DMS114 treated with DMSO at 0.1 percent for 48 hours (cell line): ENCODE data around the gene LMAN1L.

Experiments
- DNase-seq: peaks from one replicate; lab custom pipeline; 2025; ENCODE audit not compliant: unreplicated experiment; lab: John Stamatoyannopoulos, UW

Gene LMAN1L

GRCh38 chr15:74793135-74794028 lies 19.3 kb upstream of the LMAN1L start:
- no peak for DNase-seq

- DNase-seq = no peak
Measured at GRCh38 chr15:74794248-74794969, 18.2 kb upstream of the LMAN1L start.

GRCh38 chr15:74794970-74795349 lies 17.7 kb upstream of the LMAN1L start:
- no peak for DNase-seq

GRCh38 chr15:74795966-74796625 lies 16.5 kb upstream of the LMAN1L start:
- DNase-seq = no peak

DNA sequence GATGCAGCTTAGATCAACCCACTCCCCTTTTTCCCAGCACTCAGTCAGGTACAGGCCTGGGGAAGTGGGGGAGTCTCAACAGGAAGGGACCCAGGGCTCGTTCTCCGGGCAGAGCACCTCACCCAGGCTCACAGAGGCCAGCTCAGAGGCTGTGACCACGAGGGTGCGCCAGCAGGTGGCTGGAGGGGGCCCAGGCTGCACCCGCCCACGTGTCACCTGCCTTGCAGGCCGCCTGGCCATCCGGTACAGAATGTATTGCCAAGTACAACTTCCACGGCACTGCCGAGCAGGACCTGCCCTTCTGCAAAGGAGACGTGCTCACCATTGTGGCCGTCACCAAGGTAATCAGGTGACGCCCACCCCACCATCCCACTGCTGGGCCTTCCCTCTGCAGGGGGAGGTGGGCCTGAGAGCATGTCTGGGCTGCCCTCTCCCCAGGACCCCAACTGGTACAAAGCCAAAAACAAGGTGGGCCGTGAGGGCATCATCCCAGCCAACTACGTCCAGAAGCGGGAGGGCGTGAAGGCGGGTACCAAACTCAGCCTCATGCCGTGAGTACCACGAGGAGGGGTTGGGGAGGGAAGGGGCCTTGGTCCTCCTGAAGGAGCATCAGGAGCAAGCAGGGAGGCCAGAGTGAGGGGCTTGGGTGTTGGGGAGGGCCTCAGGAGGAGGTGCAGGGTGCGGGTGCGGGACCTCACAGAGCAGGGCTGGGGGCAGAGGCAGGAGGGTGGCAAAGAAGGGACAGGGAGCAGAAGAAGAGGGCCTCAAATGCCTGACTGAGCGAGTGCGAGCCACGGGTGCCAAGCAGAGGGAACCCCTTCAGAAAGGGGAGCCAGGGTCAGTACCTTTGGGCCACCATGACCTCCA lies 14.0 kb upstream of the LMAN1L start:
- DNase-seq = no peak

DNA sequence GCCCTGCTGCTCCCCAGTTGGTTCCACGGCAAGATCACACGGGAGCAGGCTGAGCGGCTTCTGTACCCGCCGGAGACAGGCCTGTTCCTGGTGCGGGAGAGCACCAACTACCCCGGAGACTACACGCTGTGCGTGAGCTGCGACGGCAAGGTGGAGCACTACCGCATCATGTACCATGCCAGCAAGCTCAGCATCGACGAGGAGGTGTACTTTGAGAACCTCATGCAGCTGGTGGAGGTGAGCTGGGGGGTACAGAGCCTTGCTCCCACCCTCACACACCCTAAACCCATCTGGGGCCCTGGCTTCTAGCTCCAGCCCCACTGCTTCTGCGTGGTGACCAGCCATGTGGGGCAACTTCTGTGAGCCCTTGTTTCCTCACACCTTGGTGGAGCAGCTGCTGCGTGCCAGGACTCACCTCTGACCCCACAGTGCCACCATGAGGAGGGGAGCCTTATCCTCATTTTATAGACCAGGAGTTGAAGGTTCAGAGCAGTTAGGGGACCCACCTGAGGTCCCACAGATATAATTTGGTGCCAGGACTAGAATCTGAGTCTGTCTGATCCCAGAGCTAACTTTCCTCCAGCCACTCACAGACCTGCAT lies 13.3 kb upstream of the LMAN1L start:
- no peak for DNase-seq

- DNase-seq = no peak
Measured at GRCh38 chr15:74799856-74800558, 12.6 kb upstream of the LMAN1L start.

GRCh38 chr15:74800559-74801094 lies 12.0 kb upstream of the LMAN1L start:
- no peak for DNase-seq

DNA sequence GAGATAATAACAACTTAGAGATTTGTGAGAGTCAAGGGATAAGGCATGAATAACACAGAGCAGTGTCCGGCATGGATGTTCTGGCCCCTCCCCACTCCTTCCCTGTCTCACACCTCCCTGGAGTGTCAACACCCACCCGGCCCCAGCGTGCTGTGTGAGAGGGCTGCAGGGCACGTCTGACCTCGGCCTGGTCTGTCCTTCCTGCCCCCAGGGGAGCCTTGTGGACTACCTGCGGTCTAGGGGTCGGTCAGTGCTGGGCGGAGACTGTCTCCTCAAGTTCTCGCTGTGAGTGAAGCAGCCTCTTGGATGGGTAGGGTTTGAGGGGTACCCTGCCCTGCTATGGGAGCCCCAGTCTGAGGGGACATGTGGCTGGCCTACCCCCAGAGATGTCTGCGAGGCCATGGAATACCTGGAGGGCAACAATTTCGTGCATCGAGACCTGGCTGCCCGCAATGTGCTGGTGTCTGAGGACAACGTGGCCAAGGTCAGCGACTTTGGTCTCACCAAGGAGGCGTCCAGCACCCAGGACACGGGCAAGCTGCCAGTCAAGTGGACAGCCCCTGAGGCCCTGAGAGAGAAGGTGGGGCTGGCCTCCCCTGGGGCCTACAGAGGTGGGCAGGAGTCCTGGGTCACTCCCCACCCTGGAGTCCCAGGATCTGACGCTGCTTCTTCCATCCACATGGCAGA lies 11.2 kb upstream of the LMAN1L start:
- no peak for DNase-seq

DNA sequence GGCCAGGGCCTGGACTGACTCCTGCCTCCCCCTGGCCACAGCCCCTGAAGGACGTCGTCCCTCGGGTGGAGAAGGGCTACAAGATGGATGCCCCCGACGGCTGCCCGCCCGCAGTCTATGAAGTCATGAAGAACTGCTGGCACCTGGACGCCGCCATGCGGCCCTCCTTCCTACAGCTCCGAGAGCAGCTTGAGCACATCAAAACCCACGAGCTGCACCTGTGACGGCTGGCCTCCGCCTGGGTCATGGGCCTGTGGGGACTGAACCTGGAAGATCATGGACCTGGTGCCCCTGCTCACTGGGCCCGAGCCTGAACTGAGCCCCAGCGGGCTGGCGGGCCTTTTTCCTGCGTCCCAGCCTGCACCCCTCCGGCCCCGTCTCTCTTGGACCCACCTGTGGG lies 10.3 kb upstream of the LMAN1L start:
- no peak for DNase-seq

DNA sequence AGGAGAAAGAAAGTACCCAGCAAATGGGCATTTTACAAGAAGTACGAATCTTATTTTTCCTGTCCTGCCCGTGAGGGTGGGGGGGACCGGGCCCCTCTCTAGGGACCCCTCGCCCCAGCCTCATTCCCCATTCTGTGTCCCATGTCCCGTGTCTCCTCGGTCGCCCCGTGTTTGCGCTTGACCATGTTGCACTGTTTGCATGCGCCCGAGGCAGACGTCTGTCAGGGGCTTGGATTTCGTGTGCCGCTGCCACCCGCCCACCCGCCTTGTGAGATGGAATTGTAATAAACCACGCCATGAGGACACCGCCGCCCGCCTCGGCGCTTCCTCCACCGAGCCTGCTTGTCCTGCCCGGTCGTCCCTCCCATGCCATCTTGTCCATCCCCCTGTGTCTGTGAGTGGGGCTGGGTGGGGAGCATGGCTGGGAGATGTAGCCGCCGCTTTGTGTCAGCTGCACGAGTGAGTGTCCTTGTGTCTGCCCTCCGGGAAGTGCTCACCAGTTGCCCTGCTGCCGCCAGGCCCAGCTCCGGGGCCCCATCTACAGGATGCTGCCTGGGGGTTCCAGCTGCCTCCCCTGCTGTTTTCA lies 9.7 kb upstream of the LMAN1L start:
- no peak for DNase-seq

DNA sequence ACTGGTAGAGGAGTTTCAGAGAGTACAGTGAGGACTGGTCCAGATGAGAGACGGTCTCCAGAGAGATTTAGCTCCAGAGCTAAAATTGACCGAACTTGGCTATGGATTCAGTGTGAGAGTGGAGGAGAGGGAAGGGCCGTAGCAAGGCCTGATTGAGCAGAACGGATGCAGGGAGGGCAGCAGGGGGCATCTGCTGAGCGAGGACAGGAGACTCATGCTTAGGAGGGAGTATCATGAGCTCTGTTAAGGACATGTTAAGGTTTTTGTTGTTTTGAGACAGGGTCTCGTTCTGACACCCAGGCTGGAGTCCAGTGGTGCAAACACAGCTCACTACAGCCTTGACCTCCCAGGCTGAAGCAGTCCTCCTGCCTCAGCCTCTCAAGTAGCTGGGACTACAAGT lies 7.7 kb upstream of the LMAN1L start:
- DNase-seq = no peak

DNA sequence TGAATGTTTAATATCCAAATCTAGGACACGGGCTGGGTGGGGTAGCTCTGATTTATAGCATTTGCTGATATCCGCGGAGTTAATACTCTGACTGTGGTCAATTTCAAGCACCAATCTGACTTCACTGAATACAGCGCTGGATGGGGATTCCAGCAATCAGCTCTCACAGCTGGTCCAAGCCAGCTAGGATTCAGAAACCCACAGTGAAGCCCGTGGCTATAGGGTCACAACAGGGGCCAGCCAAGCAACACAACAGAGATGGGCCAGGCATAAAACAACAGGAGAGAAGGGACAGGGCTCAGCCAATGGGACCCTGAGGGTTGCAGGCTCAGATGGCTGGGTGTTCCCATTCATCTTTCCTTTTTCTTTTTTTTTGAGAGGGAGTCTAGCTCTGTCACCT lies 5.4 kb upstream of the LMAN1L start:
- no peak for DNase-seq

- DNase-seq = no peak
Measured at GRCh38 chr15:74808078-74808839, 4.4 kb upstream of the LMAN1L start.

DNA sequence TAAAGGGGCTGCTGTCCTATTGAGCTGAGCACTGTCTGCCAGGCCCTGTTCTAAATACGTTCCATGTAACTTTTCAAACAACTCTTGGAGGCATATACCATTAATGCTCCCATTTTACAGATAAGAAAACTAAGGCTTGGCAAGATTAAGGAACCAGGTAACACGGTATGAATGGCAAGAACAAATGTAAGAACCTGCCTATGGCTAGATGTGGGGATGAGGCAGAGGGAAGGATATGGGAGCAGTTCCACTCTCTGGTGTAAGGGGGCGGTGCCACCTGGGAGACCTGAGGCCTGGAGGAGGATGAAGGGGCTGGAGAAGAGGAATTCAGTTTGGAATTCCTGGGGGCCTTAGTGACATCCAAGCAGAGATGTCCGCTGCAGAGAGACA lies 3.8 kb upstream of the LMAN1L start:
- DNase-seq = no peak

DNA sequence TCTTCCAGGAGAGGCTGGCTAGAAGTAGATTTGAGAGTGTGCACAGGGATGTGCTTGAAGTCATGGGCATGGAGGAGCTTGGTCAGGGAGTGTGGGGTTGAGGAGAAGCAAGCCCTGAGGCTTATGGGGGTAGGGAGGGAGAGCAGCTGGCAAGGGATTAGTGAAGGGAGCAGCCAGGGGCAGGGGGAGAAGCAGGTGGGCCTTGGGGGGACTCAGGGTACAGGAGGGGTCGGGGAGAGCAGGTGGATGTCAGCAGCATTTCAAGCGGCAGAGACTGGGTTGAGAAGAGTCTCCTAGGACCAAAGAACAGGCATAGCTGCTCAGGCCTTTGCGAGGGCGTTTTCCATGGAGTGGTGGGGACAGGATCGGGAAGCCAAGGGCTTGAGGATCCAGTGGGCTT lies 3.4 kb upstream of the LMAN1L start:
- DNase-seq = no peak

- DNase-seq = no peak
Measured at GRCh38 chr15:74809956-74810355, 2.7 kb upstream of the LMAN1L start.
